ENCODE measurements around the gene SCG2. TPM values are rescaled to one million over a fixed set of nuclear protein-coding genes. Genes with fewer than 3 reads are reported as not detected.

Gene SCG2
- total RNA-seq, 1 donor from 2014 or later = 0.35 TPM

- peaks cover 3% of the 10 kb centered on the region for H3K27me3 Mint-ChIP-seq
- POLR2A ChIA-PET = no interaction called here
- no peak for TF ChIP-seq CTCF (IDR thresholded peaks at IDR 0.05)
- H3K4me1 Mint-ChIP-seq = no peaks in the 10 kb centered on the region
- DNase-seq (no peak), ATAC-seq (ENCODE audit: low read depth) (no peak)
- H3K27ac Mint-ChIP-seq = no peak overlapping the region
- CTCF ChIA-PET = no interaction called here
- no peaks in the 10 kb centered on the region for H3K9me3 Mint-ChIP-seq
- intact Hi-C loops (cut with micrococcal nuclease) = no loop called here
- no peak overlapping the region for H3K4me3 Mint-ChIP-seq
- no peaks in the 10 kb centered on the region for H3K36me3 Mint-ChIP-seq (ENCODE audit: low read depth)
Measured at GRCh38 chr2:223585666-223586065, 16.5 kb downstream of the SCG2 start.

GRCh38 chr2:223582001-223582400 lies 20.2 kb downstream of the SCG2 start:
- no peak for ATAC-seq (ENCODE audit: low read depth)
- no peak overlapping the region for H3K4me3 Mint-ChIP-seq
- TF ChIP-seq CTCF (IDR thresholded peaks at IDR 0.05) = no peak
- H3K27me3 Mint-ChIP-seq = peaks cover 3% of the 10 kb centered on the region
- H3K9me3 Mint-ChIP-seq = no peaks in the 10 kb centered on the region
- no peaks in the 10 kb centered on the region for H3K4me1 Mint-ChIP-seq
- no peak for DNase-seq
- no peaks in the 10 kb centered on the region for H3K36me3 Mint-ChIP-seq (ENCODE audit: low read depth)
- CTCF ChIA-PET = no interaction called here
- intact Hi-C loops (cut with micrococcal nuclease) = no loop called here
- no peak overlapping the region for H3K27ac Mint-ChIP-seq
- POLR2A ChIA-PET = no interaction called here

- H3K27ac Mint-ChIP-seq = no peak overlapping the region
- no peak for TF ChIP-seq CTCF (IDR thresholded peaks at IDR 0.05)
- H3K4me1 Mint-ChIP-seq = no peaks in the 10 kb centered on the region
- no peaks in the 10 kb centered on the region for H3K9me3 Mint-ChIP-seq
- H3K4me3 Mint-ChIP-seq = no peak overlapping the region
- intact Hi-C loops (cut with micrococcal nuclease) = no loop called here
- POLR2A ChIA-PET = no interaction called here
- DNase-seq (no peak), ATAC-seq (ENCODE audit: low read depth) (no peak)
- CTCF ChIA-PET = no interaction called here
- peaks cover 3% of the 10 kb centered on the region for H3K27me3 Mint-ChIP-seq
- no peaks in the 10 kb centered on the region for H3K36me3 Mint-ChIP-seq (ENCODE audit: low read depth)
Measured at GRCh38 chr2:223580951-223581350, 21.2 kb downstream of the SCG2 start.

GRCh38 chr2:223578846-223579245 lies 23.3 kb downstream of the SCG2 start:
- Mint-ChIP-seq H3K27me3 (peaks cover 3% of the 10 kb centered on the region), H3K36me3 (ENCODE audit: low read depth) (no peaks in the 10 kb centered on the region), H3K4me3 (no peak overlapping the region), H3K4me1 (no peaks in the 10 kb centered on the region), H3K9me3 (no peaks in the 10 kb centered on the region), H3K27ac (no peak overlapping the region)
- POLR2A ChIA-PET = no interaction called here
- CTCF ChIA-PET = no interaction called here
- ATAC-seq (ENCODE audit: low read depth) = no peak
- no peak for TF ChIP-seq CTCF (IDR thresholded peaks at IDR 0.05)
- intact Hi-C loops (cut with micrococcal nuclease) = no loop called here
- no peak for DNase-seq

GRCh38 chr2:223576873-223577272 lies 25.3 kb downstream of the SCG2 start:
- Mint-ChIP-seq H3K36me3 (ENCODE audit: low read depth) (no peaks in the 10 kb centered on the region), H3K4me1 (no peaks in the 10 kb centered on the region), H3K27me3 (peaks cover 3% of the 10 kb centered on the region), H3K4me3 (no peak overlapping the region), H3K27ac (no peak overlapping the region), H3K9me3 (no peaks in the 10 kb centered on the region)
- POLR2A ChIA-PET = no interaction called here
- intact Hi-C loops (cut with micrococcal nuclease) = no loop called here
- ATAC-seq (ENCODE audit: low read depth) (no peak), DNase-seq (no peak)
- CTCF ChIA-PET = no interaction called here
- TF ChIP-seq CTCF (IDR thresholded peaks at IDR 0.05) = no peak
